Smooth muscle cell (in vitro differentiated cells): Measurements from ENCODE around the gene CHST3. TPM values are rescaled to one million over a fixed set of nuclear protein-coding genes. Genes with fewer than 3 reads are reported as not detected.

Source experiments
- DNase-seq: peaks from one replicate; lab custom pipeline; 2025; ENCODE audit not compliant: unreplicated experiment; lab: John Stamatoyannopoulos, UW
- H2AFZ ChIP-seq: fragments of 200-600 bp; sonication (generic); 2 replicates; pipeline ENCODE4 v1.6.0; 2016; ENCODE audit warnings: antibody characterized with exemption, low read depth, mild to moderate bottlenecking
- H3F3A ChIP-seq: fragments of 200-600 bp; sonication (generic); 2 replicates; pipeline ENCODE4 v1.6.0; 2017; ENCODE audit warnings: antibody characterized with exemption, low read depth
- H3K27ac ChIP-seq: fragments of 200-600 bp; sonication (generic); 2 replicates; pipeline ENCODE4 v1.5.1; 2016; ENCODE audit warnings: low read depth, mild to moderate bottlenecking
- H3K27me3 ChIP-seq: fragments of 200-600 bp; sonication (generic); 2 replicates; pipeline ENCODE4 v1.6.1; 2016; ENCODE audit warnings: low read depth, mild to moderate bottlenecking
- H3K36me3 ChIP-seq: fragments of 200-600 bp; sonication (generic); 2 replicates; pipeline ENCODE4 v1.5.1; 2016; ENCODE audit warnings: low read depth
- H3K4me1 ChIP-seq: fragments of 200-600 bp; sonication (generic); 2 replicates; pipeline ENCODE4 v1.5.1; 2016; ENCODE audit warnings: low read depth
- H3K4me2 ChIP-seq: fragments of 200-600 bp; sonication (generic); 2 replicates; pipeline ENCODE4 v1.6.0; 2016; ENCODE audit warnings: mild to moderate bottlenecking
- H3K4me3 ChIP-seq: fragments of 200-600 bp; sonication (generic); 2 replicates; pipeline ENCODE4 v1.5.1; 2016; ENCODE audit warnings: mild to moderate bottlenecking
- H3K79me2 ChIP-seq: fragments of 200-600 bp; sonication (generic); 2 replicates; pipeline ENCODE4 v1.6.0; 2016; ENCODE audit warnings: low read depth, mild to moderate bottlenecking
- H3K9ac ChIP-seq: fragments of 200-600 bp; sonication (generic); 2 replicates; pipeline ENCODE4 v1.6.0; 2016; ENCODE audit warnings: low read depth
- H3K9me3 ChIP-seq: fragments of 200-600 bp; sonication (generic); replicated peaks from 2 replicates; pipeline ENCODE4 v1.5.1; 2016; ENCODE audit warnings: low read depth
- H4K20me1 ChIP-seq: fragments of 200-600 bp; sonication (generic); 2 replicates; pipeline ENCODE4 v1.6.0; 2016; ENCODE audit warnings: low read depth
- WGBS: methylation state at CpG from one replicate; pipeline ENCODE4 v1.1.7; 2016; ENCODE audit warnings: low lambda C conversion rate; 5-methylcytosine and 5-hydroxymethylcytosine counted together
- polyA plus RNA-seq: library from polyadenylated mRNA; unstranded; fragments of >200 nt; fragmentation: Nextera tagmentation; extraction: Ambion mirVana; gene quantifications from 2 replicates; pipeline ENCODE4 v1.2.1, GENCODE V29; 2016
- total RNA-seq: library from RNA; depleted of rRNA; stranded (reverse); fragments of >200 nt; gene quantifications from 2 replicates; pipeline ENCODE4 v1.2.3, GENCODE V29; 2014
- TF ChIP-seq, protein P1 (sequence below): fragments of 200-600 bp; sonication (generic); IDR thresholded peaks from 2 replicates; pipeline ENCODE4 v1.5.1; 2017; ENCODE audit warnings: borderline replicate concordance, mild to moderate bottlenecking, antibody characterized with exemption; ENCODE audit not compliant: insufficient read depth, poor library complexity, severe bottlenecking

Gene CHST3
- total and polyA plus RNA-seq, 2 experiments from 2014 or later: 7.0 to 10.6 TPM

DNA sequence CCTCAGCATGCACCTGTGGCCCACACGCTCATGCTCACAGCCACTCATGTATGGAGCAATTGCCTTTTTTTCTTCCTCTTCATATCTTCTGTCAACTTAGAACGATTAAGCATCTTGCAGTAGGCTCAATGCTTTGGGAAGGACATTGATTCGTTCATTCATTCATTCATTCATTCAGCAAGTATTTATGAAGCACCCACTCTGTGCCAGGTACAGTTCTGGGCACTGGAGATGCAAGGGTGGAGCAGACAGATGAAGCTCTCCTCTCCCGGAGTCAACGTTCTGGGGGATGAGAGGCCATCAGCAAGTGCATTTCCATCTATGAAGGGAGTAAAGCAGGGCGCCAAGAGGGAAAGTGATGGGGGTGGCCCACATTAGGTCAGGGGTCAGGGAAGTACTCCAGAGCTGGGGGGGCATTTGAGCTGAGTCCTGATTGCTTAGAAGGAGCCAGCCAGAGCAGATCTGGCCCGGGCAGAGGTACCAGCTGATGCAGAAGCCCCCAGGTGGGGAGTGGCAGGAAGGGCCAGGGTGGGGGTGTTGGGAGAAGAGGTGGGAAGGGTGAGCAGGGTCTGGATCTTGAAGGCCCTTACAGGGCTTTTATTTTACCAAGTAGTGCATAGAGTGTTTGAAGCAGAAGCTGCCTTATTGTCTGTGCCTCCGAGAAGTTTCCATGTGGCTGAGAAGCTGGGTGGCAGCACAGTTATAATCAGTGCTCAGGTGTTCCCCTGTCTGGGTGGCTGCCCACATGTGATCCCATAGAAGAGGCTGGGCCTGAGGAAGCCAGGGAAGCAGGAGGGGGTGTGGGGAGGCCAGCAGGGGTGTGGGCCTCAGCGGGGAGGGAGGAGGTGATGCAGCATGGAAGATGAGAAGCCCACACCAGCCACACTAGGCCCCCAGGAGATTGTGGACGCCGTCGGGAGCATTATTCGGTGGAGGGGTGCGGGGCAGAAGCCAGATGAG, 36.2 kb downstream of the CHST3 start:
- Histone ChIP-seq H3K27me3 (no peaks in the 10 kb centered on the region), H3K27ac (no peak overlapping the region), H3K36me3 (no peaks in the 10 kb centered on the region), H3K9me3 (no peaks in the 10 kb centered on the region), H4K20me1 (peaks cover 32% of the 10 kb centered on the region), H3K4me2 (peak overlapping the region; percentile 77), H3K4me1 (peaks cover 12% of the 10 kb centered on the region), H2AFZ (no peak overlapping the region), H3K9ac (no peak overlapping the region), H3F3A (peaks cover 3% of the 10 kb centered on the region), H3K4me3 (no peak overlapping the region), H3K79me2 (peaks cover 27% of the 10 kb centered on the region)
- TF ChIP-seq, protein P1, sequence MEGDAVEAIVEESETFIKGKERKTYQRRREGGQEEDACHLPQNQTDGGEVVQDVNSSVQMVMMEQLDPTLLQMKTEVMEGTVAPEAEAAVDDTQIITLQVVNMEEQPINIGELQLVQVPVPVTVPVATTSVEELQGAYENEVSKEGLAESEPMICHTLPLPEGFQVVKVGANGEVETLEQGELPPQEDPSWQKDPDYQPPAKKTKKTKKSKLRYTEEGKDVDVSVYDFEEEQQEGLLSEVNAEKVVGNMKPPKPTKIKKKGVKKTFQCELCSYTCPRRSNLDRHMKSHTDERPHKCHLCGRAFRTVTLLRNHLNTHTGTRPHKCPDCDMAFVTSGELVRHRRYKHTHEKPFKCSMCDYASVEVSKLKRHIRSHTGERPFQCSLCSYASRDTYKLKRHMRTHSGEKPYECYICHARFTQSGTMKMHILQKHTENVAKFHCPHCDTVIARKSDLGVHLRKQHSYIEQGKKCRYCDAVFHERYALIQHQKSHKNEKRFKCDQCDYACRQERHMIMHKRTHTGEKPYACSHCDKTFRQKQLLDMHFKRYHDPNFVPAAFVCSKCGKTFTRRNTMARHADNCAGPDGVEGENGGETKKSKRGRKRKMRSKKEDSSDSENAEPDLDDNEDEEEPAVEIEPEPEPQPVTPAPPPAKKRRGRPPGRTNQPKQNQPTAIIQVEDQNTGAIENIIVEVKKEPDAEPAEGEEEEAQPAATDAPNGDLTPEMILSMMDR: no peak
- 88% methylated on average over 14 of the region's 14 CpGs for WGBS
- no peak for DNase-seq

DNA sequence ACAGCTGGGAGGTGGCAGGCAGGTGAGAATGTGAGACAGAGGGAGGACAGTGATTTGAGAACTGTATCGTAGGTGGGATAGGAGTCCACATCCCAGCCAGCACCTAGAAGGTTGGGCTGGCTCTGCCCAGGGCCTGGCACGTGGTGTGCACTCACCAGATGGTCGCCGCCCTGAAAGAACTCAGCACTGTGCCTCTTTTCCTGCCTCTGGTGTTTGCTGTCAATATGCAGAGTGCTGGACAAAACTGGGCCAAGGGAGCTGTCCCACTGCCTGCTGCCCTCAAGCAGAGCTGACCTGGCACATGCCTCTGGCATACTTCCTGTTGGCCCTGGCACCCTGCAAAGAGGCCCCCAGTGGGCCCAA, 36.8 kb downstream of the CHST3 start:
- WGBS: 93% methylated on average over 3 of the region's 4 CpGs

DNA sequence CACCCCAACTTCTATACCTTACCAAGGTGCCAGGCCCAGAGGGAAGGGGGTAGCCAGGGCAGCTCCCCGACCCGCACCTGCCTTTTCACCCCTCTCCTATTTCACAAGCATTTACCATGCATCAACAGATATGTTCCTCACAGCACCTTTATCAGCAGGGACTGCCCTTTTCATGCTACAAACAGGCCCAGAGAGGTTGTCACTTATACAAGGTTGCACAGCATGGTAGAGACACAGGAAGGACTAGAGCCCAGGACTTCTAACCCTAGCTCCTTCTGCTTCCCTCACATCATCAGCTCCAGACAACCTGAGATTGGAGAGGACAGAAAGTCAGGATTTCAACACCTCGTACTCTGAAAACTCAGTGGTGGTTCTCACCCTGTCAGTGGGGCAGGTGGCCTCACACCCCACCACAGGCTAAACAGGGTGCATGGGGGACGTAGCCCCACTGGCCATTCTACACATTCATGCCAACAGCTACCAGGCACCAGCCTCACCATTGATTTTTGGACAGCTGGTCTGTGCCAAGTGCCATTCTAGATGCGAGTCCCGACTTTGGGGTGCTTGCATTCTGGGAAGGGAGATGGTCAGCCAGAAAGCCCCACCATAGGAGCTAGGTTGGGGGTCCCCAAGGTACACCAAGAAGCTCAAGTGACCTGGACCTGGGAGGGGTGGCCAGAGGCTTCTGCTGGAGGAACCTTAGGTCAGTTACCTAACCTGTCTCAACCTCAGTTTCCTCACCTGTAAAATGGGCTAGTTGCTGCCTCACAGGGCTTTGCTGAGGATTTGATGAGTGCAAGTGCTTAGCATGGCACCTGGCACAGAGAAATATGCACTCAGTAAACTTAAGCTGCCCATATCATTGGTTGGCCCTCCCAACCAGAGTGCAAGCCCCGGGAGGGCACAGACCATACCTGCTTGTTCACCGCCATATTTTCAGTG, 38.4 kb downstream of the CHST3 start:
- TF ChIP-seq, protein P1: no peak
- H3K27ac ChIP-seq: no peak overlapping the region
- H2AFZ ChIP-seq: no peak overlapping the region
- H3K9me3 ChIP-seq: no peaks in the 10 kb centered on the region
- H3K36me3 ChIP-seq: no peaks in the 10 kb centered on the region
- H4K20me1 ChIP-seq: peaks cover 22% of the 10 kb centered on the region
- peaks cover 3% of the 10 kb centered on the region for H3F3A ChIP-seq
- no peak overlapping the region for H3K4me2 ChIP-seq
- 88% methylated on average over 8 of the region's 8 CpGs for WGBS
- H3K27me3 ChIP-seq: no peaks in the 10 kb centered on the region
- H3K79me2 ChIP-seq: peaks cover 15% of the 10 kb centered on the region
- no peak overlapping the region for H3K9ac ChIP-seq
- no peak for DNase-seq
- H3K4me1 ChIP-seq: peaks cover 12% of the 10 kb centered on the region
- H3K4me3 ChIP-seq: no peak overlapping the region

More for the DNA sequence above, 36.8 kb downstream of the CHST3 start:
- H4K20me1 ChIP-seq: peaks cover 30% of the 10 kb centered on the region
- no peak overlapping the region for H3K4me2 ChIP-seq
- H3K9me3 ChIP-seq: no peaks in the 10 kb centered on the region
- no peak overlapping the region for H3K4me3 ChIP-seq
- H3K36me3 ChIP-seq: no peaks in the 10 kb centered on the region
- TF ChIP-seq, protein P1: no peak
- H3K4me1 ChIP-seq: peaks cover 12% of the 10 kb centered on the region
- no peak overlapping the region for H3K9ac ChIP-seq
- H2AFZ ChIP-seq: no peak overlapping the region
- H3K27me3 ChIP-seq: no peaks in the 10 kb centered on the region
- H3K79me2 ChIP-seq: peaks cover 22% of the 10 kb centered on the region
- H3F3A ChIP-seq: peaks cover 3% of the 10 kb centered on the region
- no peak overlapping the region for H3K27ac ChIP-seq
- DNase-seq: no peak
